Panc1 (cell line): ENCODE results near the gene ZBED5.

Experiments
- CTCF ChIP-seq: fragments of 450-650 bp; IDR thresholded peaks from 2 replicates; pipeline ENCODE4 v1.5.1; 2017; ENCODE audit warnings: mild to moderate bottlenecking
- POLR2AphosphoS5 ChIP-seq: IDR thresholded peaks from 2 replicates; pipeline ENCODE4 v1.6.1; 2012; ENCODE audit warnings: mild to moderate bottlenecking, low read depth, low read length, moderate library complexity

- no peak for TF ChIP-seq CTCF
- no peak for TF ChIP-seq POLR2AphosphoS5
Measured at GRCh38 chr11:10844796-10845195, 13.1 kb downstream of the ZBED5 start.
